ENCODE results near the gene VWA5B1. TPM values are rescaled to one million over a fixed set of nuclear protein-coding genes. Genes with fewer than 3 reads are reported as not detected.
A peak's percentile ranks its signal among the peaks of the same experiment; 100 is the strongest.

The VWA5B1 gene
- total RNA-seq, 3 donors from 2014 or later = 0.29 TPM; not detected in 2

GRCh38 chr1:20278692-20279130 is 12.0 kb upstream of the VWA5B1 start:
- Histone ChIP-seq H3K27ac (no peak overlapping the region), H3K9me3 (no peaks in the 10 kb centered on the region), H3K4me1 (no peaks in the 10 kb centered on the region), H3K4me3 (no peak overlapping the region), H3K36me3 (no peaks in the 10 kb centered on the region), H3K27me3 (no peaks in the 10 kb centered on the region)
- TF ChIP-seq CTCF (IDR thresholded peaks at IDR 0.05) (no peak), POLR2A (IDR thresholded peaks at IDR 0.05) (no peak), POLR2AphosphoS5 (IDR thresholded peaks at IDR 0.05) (no peak)
- DNase-seq (ENCODE audit: low spot score in 2 of 2) = no peak
- intact Hi-C loops (cut with DNase I; ENCODE audit: low total_unique reads) = no loop called here

- Histone ChIP-seq H3K4me3 (no peak overlapping the region), H3K27ac (no peak overlapping the region), H3K9me3 (no peaks in the 10 kb centered on the region), H3K27me3 (no peaks in the 10 kb centered on the region), H3K36me3 (no peaks in the 10 kb centered on the region), H3K4me1 (no peaks in the 10 kb centered on the region)
- TF ChIP-seq POLR2A (IDR thresholded peaks at IDR 0.05) (no peak), POLR2AphosphoS5 (IDR thresholded peaks at IDR 0.05) (no peak), CTCF (IDR thresholded peaks at IDR 0.05) (no peak)
- peak in 1 of 2 donors; percentile 23 for DNase-seq (ENCODE audit: low spot score in 2 of 2)
- intact Hi-C loops (cut with DNase I; ENCODE audit: low total_unique reads) = no loop called here
These were observed 11.2 kb upstream of the VWA5B1 start for GRCh38 chr1:20279509-20279908.

GRCh38 chr1:20280341-20280740 is 10.3 kb upstream of the VWA5B1 start:
- intact Hi-C loops (cut with DNase I; ENCODE audit: low total_unique reads) = no loop called here
- H3K27me3 ChIP-seq = no peaks in the 10 kb centered on the region
- TF ChIP-seq CTCF (IDR thresholded peaks at IDR 0.05) = no peak
- no peak for TF ChIP-seq POLR2A (IDR thresholded peaks at IDR 0.05)
- TF ChIP-seq POLR2AphosphoS5 (IDR thresholded peaks at IDR 0.05) = no peak
- no peak overlapping the region for H3K4me3 ChIP-seq
- no peaks in the 10 kb centered on the region for H3K4me1 ChIP-seq
- H3K36me3 ChIP-seq = no peaks in the 10 kb centered on the region
- H3K9me3 ChIP-seq = no peaks in the 10 kb centered on the region
- no peak overlapping the region for H3K27ac ChIP-seq
- DNase-seq (ENCODE audit: low spot score in 2 of 2) = no peak

GRCh38 chr1:20280906-20281305 is 9.8 kb upstream of the VWA5B1 start:
- intact Hi-C loops (cut with DNase I; ENCODE audit: low total_unique reads) = no loop called here

GRCh38 chr1:20281801-20282200 is 8.9 kb upstream of the VWA5B1 start:
- Histone ChIP-seq H3K4me1 (no peaks in the 10 kb centered on the region), H3K4me3 (no peak overlapping the region), H3K27ac (no peak overlapping the region), H3K27me3 (no peaks in the 10 kb centered on the region), H3K9me3 (no peaks in the 10 kb centered on the region), H3K36me3 (no peaks in the 10 kb centered on the region)
- intact Hi-C loops (cut with DNase I; ENCODE audit: low total_unique reads) = no loop called here
- no peak for DNase-seq (ENCODE audit: low spot score in 2 of 2)
- TF ChIP-seq CTCF (IDR thresholded peaks at IDR 0.05) = no peak
- no peak for TF ChIP-seq POLR2A (IDR thresholded peaks at IDR 0.05)
- TF ChIP-seq POLR2AphosphoS5 (IDR thresholded peaks at IDR 0.05) = no peak

More at GRCh38 chr1:20280906-20281305, 9.8 kb upstream of the VWA5B1 start:
- Histone ChIP-seq H3K27me3 (no peaks in the 10 kb centered on the region), H3K4me3 (no peak overlapping the region), H3K36me3 (no peaks in the 10 kb centered on the region), H3K9me3 (no peaks in the 10 kb centered on the region), H3K27ac (no peak overlapping the region), H3K4me1 (no peaks in the 10 kb centered on the region)
- no peak for TF ChIP-seq CTCF (IDR thresholded peaks at IDR 0.05)
- no peak for TF ChIP-seq POLR2AphosphoS5 (IDR thresholded peaks at IDR 0.05)
- no peak for TF ChIP-seq POLR2A (IDR thresholded peaks at IDR 0.05)
- no peak for DNase-seq (ENCODE audit: low spot score in 2 of 2)

Measured in breast epithelium (tissue), 4 donors.